CD4-positive, alpha-beta memory T cell (primary cell): ENCODE data around the gene TSR3. TPM values are rescaled to one million over a fixed set of nuclear protein-coding genes. Genes with fewer than 3 reads are reported as not detected.

Experiments
- CTCF ChIA-PET: fragments of 350-600 bp; sonication (Branson Sonifier 250); formaldehyde crosslinking; loops from one replicate; lab custom pipeline; 2021; ENCODE audit warnings: inconsistent platforms; ENCODE audit not compliant: partially characterized antibody; lab: Charles Lee
- POLR2A ChIA-PET: fragments of 350-600 bp; sonication (Branson Sonifier 250); formaldehyde crosslinking; loops from one replicate; lab custom pipeline; 2021; ENCODE audit not compliant: partially characterized antibody; lab: Charles Lee
- DNase-seq, 5 donors: peaks; one replicate each; pipeline versions ENCODE4 v3.0.0 to v3.0.0-alpha.2; 2020 to 2022; ENCODE audit warnings: mixed read lengths in 1 of 5
- H3K27ac ChIP-seq: one replicate; pipeline ENCODE4 v1.7.0; 2013; ENCODE audit warnings: low read depth, low read length
- H3K27me3 ChIP-seq: 2 replicates; pipeline ENCODE4 v1.7.0; 2013; ENCODE audit warnings: mild to moderate bottlenecking, low read length, moderate library complexity; ENCODE audit not compliant: insufficient read depth
- H3K36me3 ChIP-seq: 2 replicates; pipeline ENCODE4 v1.7.0; 2013; ENCODE audit warnings: mild to moderate bottlenecking, low read length, moderate library complexity; ENCODE audit not compliant: insufficient read depth
- H3K4me1 ChIP-seq: 2 replicates; pipeline ENCODE4 v1.7.0; 2013; ENCODE audit warnings: mild to moderate bottlenecking, low read length, moderate library complexity; ENCODE audit not compliant: insufficient read depth
- H3K4me3 ChIP-seq, 2 donors: one replicate each; pipeline ENCODE4 v1.7.0; 2013; ENCODE audit warnings: low read length in 2 of 2, mild to moderate bottlenecking in 1 of 2
- H3K9me3 ChIP-seq, 2 donors: one replicate each; pipeline ENCODE4 v1.7.0; 2013; ENCODE audit warnings: low read length in 2 of 2, control low read depth in 1 of 2; ENCODE audit not compliant: control insufficient read depth in 1 of 2
- H3K27ac Mint-ChIP-seq, 7 donors: one replicate each; pipeline ENCODE4 v1.8.0; 2020 to 2021; ENCODE audit warnings: mixed read lengths in 7 of 7, mild to moderate bottlenecking in 6 of 7, inconsistent platforms in 3 of 7, moderate library complexity in 3 of 7
- H3K27me3 Mint-ChIP-seq, 2 donors: one replicate each; pipeline ENCODE4 v1.8.0; 2020 to 2021; ENCODE audit warnings: mixed read lengths in 2 of 2
- H3K36me3 Mint-ChIP-seq, 2 donors: one replicate each; pipeline ENCODE4 v1.8.0; 2020 to 2021; ENCODE audit warnings: mixed read lengths in 2 of 2, inconsistent platforms in 1 of 2, mild to moderate bottlenecking in 1 of 2
- H3K4me1 Mint-ChIP-seq, 4 donors: one replicate each; pipeline ENCODE4 v1.8.0; 2020 to 2021; ENCODE audit warnings: mixed read lengths in 4 of 4, mild to moderate bottlenecking in 1 of 4
- H3K4me3 Mint-ChIP-seq, 8 donors: one replicate each; pipeline ENCODE4 v1.8.0; 2020 to 2021; ENCODE audit warnings: mixed read lengths in 8 of 8, mild to moderate bottlenecking in 7 of 8, moderate library complexity in 6 of 8, inconsistent platforms in 3 of 8
- H3K9me3 Mint-ChIP-seq, 8 donors: one replicate each; pipeline ENCODE4 v1.8.0; 2020 to 2021; ENCODE audit warnings: mixed read lengths in 8 of 8, mild to moderate bottlenecking in 5 of 8, inconsistent platforms in 3 of 8, moderate library complexity in 1 of 8
- intact Hi-C: fragments of 100-400 bp; cut with micrococcal nuclease; formaldehyde crosslinking; loops from one replicate; pipeline ENCODE4 v1.15.1; 2023
- polyA plus RNA-seq, 2 donors: library from polyadenylated mRNA; unstranded; fragments of 300-500 nt; fragmentation: Illumina TruSeq; gene quantifications; one replicate each; pipeline ENCODE4 v1.2.3, GENCODE V29; 2021
- total RNA-seq, 2 experiments: library from RNA; stranded (reverse); gene quantifications; one replicate each; pipeline ENCODE4 v1.2.3, GENCODE V29; 2021

Gene TSR3
- total and polyA plus RNA-seq, 4 experiments from 2014 or later: 38.1 to 116 (median 69.7) TPM

DNA sequence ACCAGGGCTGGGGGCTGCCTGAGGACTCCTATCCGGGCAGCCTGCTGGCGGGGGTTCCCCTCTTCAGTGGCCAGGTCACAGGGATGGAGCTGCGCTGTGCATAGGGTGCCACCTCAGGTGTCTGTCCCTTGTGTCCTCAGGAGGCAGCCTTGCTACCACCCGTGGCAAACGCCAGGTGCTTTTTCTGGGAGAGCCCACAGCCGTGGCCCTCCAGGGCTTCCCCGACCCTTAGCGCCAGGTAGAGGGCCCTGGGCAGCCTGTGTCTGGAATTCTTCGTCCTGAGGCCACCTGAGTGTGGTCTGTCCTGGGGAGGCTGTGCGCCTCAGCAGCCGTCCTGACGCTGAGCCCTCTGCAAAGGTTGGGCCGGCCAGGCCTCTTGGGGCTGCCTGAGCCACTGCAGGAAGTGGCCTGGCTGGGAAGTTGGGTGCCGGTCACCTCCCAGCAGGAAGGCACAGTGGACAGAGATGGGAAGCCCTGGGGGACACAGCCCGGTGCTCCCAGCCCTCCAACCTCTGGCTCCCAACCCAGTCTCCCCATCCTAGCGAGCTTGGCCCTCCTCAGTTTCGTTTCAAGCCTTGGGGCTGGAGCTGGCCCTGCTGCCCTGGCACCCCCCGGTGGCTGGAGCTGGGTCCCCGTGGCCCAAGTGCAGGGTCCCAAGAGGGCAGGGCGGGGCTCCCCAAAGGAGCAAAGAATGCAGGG is 25.9 kb downstream of the TSR3 start:
- intact Hi-C loops: no loop called here
- Mint-ChIP-seq H3K36me3 (peaks cover 13 to 23% of the 10 kb centered on the region in 2 donors), H3K4me3 (no peak overlapping the region), H3K4me1 (peaks cover 0 to 4% (median 3%) of the 10 kb centered on the region in 4 donors), H3K27me3 (no peaks in the 10 kb centered on the region), H3K27ac (no peak overlapping the region), H3K9me3 (peaks cover 0 to 1% (median 0%) of the 10 kb centered on the region in 8 donors)
- no peak overlapping the region for H3K27ac ChIP-seq
- H3K27me3 ChIP-seq: no peaks in the 10 kb centered on the region
- POLR2A ChIA-PET: interaction anchor here (0.9 to 1.7 kb wide), 4 partner anchors 9 to 17 kb away, joined by 3 to 5 read pairs (median 4); partner anchors contain the start of gene UBE2I
- no peak overlapping the region for H3K4me3 ChIP-seq
- DNase-seq: no peak
- H3K4me1 ChIP-seq: peaks cover under 1% of the 10 kb centered on the region
- peaks cover 21% of the 10 kb centered on the region for H3K36me3 ChIP-seq
- CTCF ChIA-PET: no interaction called here
- no peaks in the 10 kb centered on the region for H3K9me3 ChIP-seq

- peaks cover 0 to 3% (median 3%) of the 10 kb centered on the region in 4 donors for H3K4me1 Mint-ChIP-seq
- H3K36me3 Mint-ChIP-seq: peaks cover 14 to 25% of the 10 kb centered on the region in 2 donors
- Histone ChIP-seq H3K4me1 (no peaks in the 10 kb centered on the region), H3K36me3 (peaks cover 27% of the 10 kb centered on the region), H3K4me3 (no peak overlapping the region), H3K9me3 (no peaks in the 10 kb centered on the region), H3K27me3 (no peaks in the 10 kb centered on the region), H3K27ac (no peak overlapping the region)
- CTCF ChIA-PET: no interaction called here
- H3K4me3 Mint-ChIP-seq: no peak overlapping the region
- H3K27me3 Mint-ChIP-seq: no peaks in the 10 kb centered on the region
- POLR2A ChIA-PET: interaction anchor here (0.9 to 1.2 kb wide), 3 partner anchors 10 to 12 kb away, joined by 3 to 4 read pairs (median 4); no protein-coding TSS in a partner anchor
- intact Hi-C loops: no loop called here
- DNase-seq: no peak
- H3K9me3 Mint-ChIP-seq: no peaks in the 10 kb centered on the region
- H3K27ac Mint-ChIP-seq: no peak overlapping the region
Measured at GRCh38 chr16:1325261-1325660, 26.4 kb downstream of the TSR3 start.

DNA sequence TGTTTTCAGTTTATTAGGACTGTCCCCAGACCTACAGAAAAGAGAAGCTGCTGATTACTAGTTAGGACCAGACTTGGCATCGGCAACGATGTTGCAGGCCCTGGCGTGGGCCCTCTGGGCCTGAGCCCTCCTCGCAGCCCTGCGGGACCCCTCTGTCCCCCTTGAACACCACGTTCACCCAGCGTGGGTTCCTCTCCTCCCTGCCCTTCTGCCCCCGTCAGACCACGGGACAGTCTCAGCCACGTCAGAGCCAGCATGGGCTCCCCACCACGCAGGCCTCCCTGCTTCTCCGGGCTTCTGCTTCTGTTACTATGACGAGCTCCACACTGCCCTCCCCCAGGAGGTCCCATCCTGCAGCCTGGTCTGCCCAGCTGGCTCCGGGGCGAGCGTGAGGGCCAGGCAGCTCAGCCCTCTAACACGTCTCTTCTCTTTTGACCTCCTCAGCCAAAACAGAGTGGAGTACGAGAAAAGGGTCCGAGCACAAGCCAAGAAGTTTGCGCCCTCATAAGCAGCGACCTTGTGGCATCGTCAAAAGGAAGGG is 27.3 kb downstream of the TSR3 start:
- Histone ChIP-seq H3K27ac (no peak overlapping the region), H3K27me3 (no peaks in the 10 kb centered on the region), H3K4me3 (no peak overlapping the region), H3K36me3 (peaks cover 36% of the 10 kb centered on the region), H3K4me1 (no peaks in the 10 kb centered on the region), H3K9me3 (no peaks in the 10 kb centered on the region)
- H3K36me3 Mint-ChIP-seq: peaks cover 20 to 32% of the 10 kb centered on the region in 2 donors
- ChIA-PET CTCF (no interaction called here), POLR2A (interaction anchor here (1.2 to 1.3 kb wide), 2 partner anchors 8 to 10 kb away, joined by 4 read pairs; no protein-coding TSS in a partner anchor)
- peaks cover 0 to 3% (median 3%) of the 10 kb centered on the region in 4 donors for H3K4me1 Mint-ChIP-seq
- intact Hi-C loops: loop anchor here (1.0 kb wide), 1 partner anchor 8 kb away; no protein-coding TSS in a partner anchor
- H3K4me3 Mint-ChIP-seq: no peak overlapping the region
- peaks cover 0 to under 1% (median 0%) of the 10 kb centered on the region in 8 donors for H3K9me3 Mint-ChIP-seq
- no peak overlapping the region for H3K27ac Mint-ChIP-seq
- H3K27me3 Mint-ChIP-seq: no peaks in the 10 kb centered on the region
- no peak for DNase-seq

GRCh38 chr16:1323296-1324239 is 28.1 kb downstream of the TSR3 start:
- Mint-ChIP-seq H3K9me3 (peaks cover 0 to 3% (median 0%) of the 10 kb centered on the region in 8 donors), H3K27ac (no peak overlapping the region), H3K27me3 (no peaks in the 10 kb centered on the region), H3K36me3 (peaks cover 25 to 36% of the 10 kb centered on the region in 2 donors), H3K4me1 (peaks cover 0 to 3% (median 3%) of the 10 kb centered on the region in 4 donors), H3K4me3 (no peak overlapping the region)
- Histone ChIP-seq H3K4me1 (no peaks in the 10 kb centered on the region), H3K27ac (no peak overlapping the region), H3K36me3 (peaks cover 43% of the 10 kb centered on the region), H3K9me3 (no peaks in the 10 kb centered on the region), H3K4me3 (no peak overlapping the region), H3K27me3 (no peaks in the 10 kb centered on the region)
- DNase-seq: no peak
- intact Hi-C loops: loop anchor here (1.0 kb wide), 1 partner anchor 9 kb away; no protein-coding TSS in a partner anchor
- ChIA-PET POLR2A (interaction anchor here (1.3 kb wide), 1 partner anchor 9 kb away, joined by 4 read pairs; no protein-coding TSS in a partner anchor), CTCF (no interaction called here)

DNA sequence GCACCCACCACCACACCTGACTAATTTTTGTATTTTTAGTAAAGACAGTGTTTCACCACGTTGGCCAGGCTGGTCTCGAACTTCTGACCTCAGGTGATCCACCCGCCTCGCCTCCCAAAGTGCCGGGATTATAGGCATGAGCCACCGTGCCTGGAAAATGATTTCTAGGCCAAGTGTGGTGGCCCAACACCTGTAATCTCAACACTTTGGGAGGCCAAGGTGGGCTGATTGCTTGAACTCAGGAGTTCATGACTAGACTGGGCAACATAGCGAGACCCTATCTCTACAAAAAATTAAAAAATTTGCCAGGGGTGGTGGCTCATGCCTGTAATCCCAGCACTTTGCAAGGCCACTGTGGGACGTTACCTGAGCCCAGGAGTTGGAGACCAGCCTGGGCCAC is 29.3 kb downstream of the TSR3 start:
- Histone ChIP-seq H3K4me3 (no peak overlapping the region), H3K27ac (no peak overlapping the region), H3K4me1 (no peaks in the 10 kb centered on the region), H3K9me3 (no peaks in the 10 kb centered on the region), H3K27me3 (no peaks in the 10 kb centered on the region), H3K36me3 (peaks cover 55% of the 10 kb centered on the region)
- Mint-ChIP-seq H3K27me3 (no peaks in the 10 kb centered on the region), H3K27ac (no peak overlapping the region), H3K9me3 (peaks cover 0 to 6% (median 0%) of the 10 kb centered on the region in 8 donors), H3K36me3 (peaks cover 36 to 48% of the 10 kb centered on the region in 2 donors), H3K4me3 (no peak overlapping the region), H3K4me1 (peaks cover 0 to 3% (median 3%) of the 10 kb centered on the region in 4 donors)
- intact Hi-C loops: no loop called here
- no peak for DNase-seq
- ChIA-PET POLR2A (no interaction called here), CTCF (no interaction called here)

DNA sequence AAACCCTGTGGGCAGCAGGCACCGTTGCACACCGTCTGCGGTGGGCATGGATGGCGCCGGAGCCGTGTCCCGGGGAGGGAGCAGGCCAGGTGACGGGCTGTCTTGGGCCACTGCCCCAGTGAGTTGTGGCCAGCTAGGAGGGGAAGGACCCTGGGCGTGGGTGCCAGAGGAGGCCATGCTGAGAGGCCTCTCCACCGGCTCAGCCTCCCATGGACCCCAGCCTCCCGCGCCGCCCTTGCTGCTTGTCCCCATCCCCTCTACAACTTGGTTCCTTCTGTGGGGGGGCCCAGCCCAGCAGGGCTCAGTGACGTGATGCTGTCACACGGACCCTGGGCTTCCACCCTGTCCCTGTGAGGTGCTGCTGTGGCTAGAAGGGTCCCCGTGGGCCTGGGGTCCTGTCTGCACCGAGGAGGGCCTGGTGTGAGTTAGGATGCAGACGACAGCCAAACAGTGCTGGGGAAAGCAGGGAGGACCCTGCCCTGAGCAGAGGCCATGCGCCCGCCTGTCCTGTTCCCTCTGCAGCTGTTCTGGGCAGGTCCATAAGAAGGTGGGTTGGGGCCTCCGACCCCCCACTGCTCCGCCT is 30.9 kb downstream of the TSR3 start:
- no peak overlapping the region for H3K4me3 Mint-ChIP-seq
- H3K27me3 Mint-ChIP-seq: no peaks in the 10 kb centered on the region
- H3K9me3 ChIP-seq: no peaks in the 10 kb centered on the region
- H3K9me3 Mint-ChIP-seq: peaks cover 0 to 6% (median 0%) of the 10 kb centered on the region in 8 donors
- peaks cover 0 to 3% (median under 1%) of the 10 kb centered on the region in 4 donors for H3K4me1 Mint-ChIP-seq
- H3K27me3 ChIP-seq: no peaks in the 10 kb centered on the region
- intact Hi-C loops: no loop called here
- H3K27ac Mint-ChIP-seq: no peak overlapping the region
- H3K4me3 ChIP-seq: no peak overlapping the region
- ChIA-PET CTCF (no interaction called here), POLR2A (no interaction called here)
- peaks cover 71% of the 10 kb centered on the region for H3K36me3 ChIP-seq
- H3K27ac ChIP-seq: no peak overlapping the region
- H3K4me1 ChIP-seq: no peaks in the 10 kb centered on the region
- H3K36me3 Mint-ChIP-seq: peaks cover 49 to 58% of the 10 kb centered on the region in 2 donors
- DNase-seq: no peak
